T-cell (primary cell): ENCODE results near the gene DIPK1B. TPM values are rescaled to one million over a fixed set of nuclear protein-coding genes. Genes with fewer than 3 reads are reported as not detected.
"Not testable (repeated sequence)": the region's sequence is repeated elsewhere in the genome, so short reads cannot be mapped to it uniquely, and the experiment has no call there.

ENCODE experiments used
- ATAC-seq, 4 experiments: fragments of 200-7000 bp in 3 of 4; fragments of 150-1000 bp in 1 of 4; cut with Tn5 transposase; replicated peaks in 1 of 4; 1 replicate in 3 of 4; 2 replicates in 1 of 4; pipeline ENCODE4 v1.10.0; 2021; ENCODE audit warnings: moderate library complexity in 3 of 4, mild to moderate bottlenecking in 2 of 4, moderate number of reproducible peaks in 1 of 4
- CTCF ChIA-PET, 2 donors: fragments of 300-600 bp; sonication (Branson Sonifier 250); formaldehyde crosslinking; loops; one replicate each; lab custom pipeline; 2022; ENCODE audit warnings: antibody characterized with exemption in 2 of 2; lab: Charles Lee
- POLR2A ChIA-PET, 2 donors: fragments of 300-600 bp; sonication (Branson Sonifier 250); formaldehyde crosslinking; loops; one replicate each; lab custom pipeline; 2022; ENCODE audit warnings: antibody characterized with exemption in 2 of 2; lab: Charles Lee
- DNase-seq, 35 experiments: peaks; one replicate each; pipeline versions ENCODE4 v3.0.0 to v3.0.0-alpha.2; 2013 to 2023
- H3K27ac ChIP-seq: one replicate; pipeline ENCODE4 v1.5.1; 2013; ENCODE audit warnings: low read length
- H3K27me3 ChIP-seq, 2 experiments: replicated peaks in 1 of 2; 1 replicate in 1 of 2; 2 replicates in 1 of 2; pipeline versions ENCODE4 v1.6.1 to v1.7.0; 2013; ENCODE audit warnings: low read length in 1 of 2, mixed read lengths in 1 of 2; ENCODE audit not compliant: control insufficient read depth in 2 of 2, insufficient read depth in 2 of 2; ENCODE audit errors: extremely low read depth in 1 of 2
- H3K36me3 ChIP-seq, 2 donors: 1 replicate in 1 of 2; 2 replicates in 1 of 2; pipeline versions ENCODE4 v1.6.1 to v1.7.0; 2013; ENCODE audit warnings: low read length in 1 of 2; ENCODE audit not compliant: control insufficient read depth in 2 of 2, insufficient read depth in 1 of 2; ENCODE audit errors: extremely low read depth in 1 of 2
- H3K4me1 ChIP-seq, 2 experiments: 1 replicate in 1 of 2; 2 replicates in 1 of 2; pipeline versions ENCODE4 v1.6.1 to v1.7.0; 2013; ENCODE audit warnings: low read length in 2 of 2, mixed read lengths in 1 of 2; ENCODE audit not compliant: insufficient read depth in 2 of 2, control insufficient read depth in 1 of 2; ENCODE audit errors: extremely low read depth in 1 of 2
- H3K4me3 ChIP-seq, 2 donors: 1 replicate in 1 of 2; 2 replicates in 1 of 2; pipeline versions ENCODE4 v1.5.1 to v1.7.0; 2013; ENCODE audit warnings: mild to moderate bottlenecking in 2 of 2, low read length in 1 of 2, moderate library complexity in 1 of 2; ENCODE audit not compliant: control insufficient read depth in 1 of 2; ENCODE audit errors: extremely low read depth in 1 of 2
- H3K9me3 ChIP-seq: 2 replicates; pipeline ENCODE4 v1.7.0; 2013
- H3K27ac Mint-ChIP-seq, 2 donors: one replicate each; pipeline ENCODE4 v1.8.0; 2020 to 2021; ENCODE audit warnings: mild to moderate bottlenecking in 2 of 2, mixed read lengths in 2 of 2
- H3K27me3 Mint-ChIP-seq, 2 donors: one replicate each; pipeline ENCODE4 v1.8.0; 2021 to 2022; ENCODE audit warnings: mixed read lengths in 2 of 2
- H3K36me3 Mint-ChIP-seq: one replicate; pipeline ENCODE4 v1.8.0; 2021; ENCODE audit warnings: mixed read lengths
- H3K4me1 Mint-ChIP-seq, 3 donors: one replicate each; pipeline ENCODE4 v1.8.0; 2020 to 2022; ENCODE audit warnings: mixed read lengths in 3 of 3, mild to moderate bottlenecking in 1 of 3
- H3K4me3 Mint-ChIP-seq, 3 donors: one replicate each; pipeline ENCODE4 v1.8.0; 2020 to 2022; ENCODE audit warnings: mild to moderate bottlenecking in 3 of 3, mixed read lengths in 3 of 3, moderate library complexity in 3 of 3
- H3K9me3 Mint-ChIP-seq, 3 donors: one replicate each; pipeline ENCODE4 v1.8.0; 2020 to 2022; ENCODE audit warnings: mixed read lengths in 3 of 3
- WGBS: methylation state at CpG from one replicate; pipeline ENCODE4 v1.1.5; 2013; ENCODE audit warnings: missing lambda C conversion rate; ENCODE audit not compliant: insufficient coverage; 5-methylcytosine and 5-hydroxymethylcytosine counted together
- total RNA-seq, 35 experiments: library from RNA in 6 of 35; stranded (reverse) in 6 of 35; fragments of 120-200 nt in 1 of 35; gene quantifications; one replicate each; pipeline versions ENCODE4 v1.2.1 to v1.2.4 and lab custom pipeline; 2013 to 2026

The DIPK1B gene
- total RNA-seq, 5 donors from 2014 or later (not counting 1 experiment from before 2014, with no cell fraction given): 0.25 to 2.1 (median 0.77) TPM

DNA sequence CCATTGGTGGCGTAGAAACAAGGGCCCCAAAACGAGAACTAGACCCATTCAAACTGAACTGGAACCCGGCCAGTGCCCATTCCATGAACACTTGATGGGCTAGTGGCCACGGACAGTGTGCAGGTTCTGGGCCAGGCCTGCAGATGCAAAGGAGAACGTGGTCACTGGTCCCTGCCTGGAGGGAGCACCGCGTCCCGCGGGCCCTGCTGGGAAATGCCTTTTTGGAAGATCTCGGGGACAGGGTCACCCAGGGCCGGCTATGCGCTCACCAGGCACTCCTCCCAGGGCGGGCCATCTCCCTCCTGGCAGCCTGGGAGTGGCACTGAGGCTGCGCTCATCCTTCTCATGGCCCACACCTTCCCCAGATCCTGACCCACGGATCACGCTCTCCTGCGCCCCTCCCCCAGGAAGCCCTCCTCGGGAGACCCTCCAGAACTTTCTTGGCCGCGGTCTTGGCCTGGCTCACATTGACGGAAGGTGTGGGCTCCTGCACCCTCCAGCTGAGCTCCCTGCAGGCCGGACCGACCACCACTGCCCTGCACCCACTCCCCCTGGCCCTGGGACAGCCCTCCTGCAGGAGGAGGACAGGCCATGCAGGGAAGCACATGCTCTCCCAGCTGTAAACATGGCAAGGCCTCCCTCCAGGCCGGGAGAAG, 2.8 kb upstream of the DIPK1B start:
- 87% methylated on average over 24 of the region's 24 CpGs for WGBS
- POLR2A ChIA-PET: no interaction called here

DNA sequence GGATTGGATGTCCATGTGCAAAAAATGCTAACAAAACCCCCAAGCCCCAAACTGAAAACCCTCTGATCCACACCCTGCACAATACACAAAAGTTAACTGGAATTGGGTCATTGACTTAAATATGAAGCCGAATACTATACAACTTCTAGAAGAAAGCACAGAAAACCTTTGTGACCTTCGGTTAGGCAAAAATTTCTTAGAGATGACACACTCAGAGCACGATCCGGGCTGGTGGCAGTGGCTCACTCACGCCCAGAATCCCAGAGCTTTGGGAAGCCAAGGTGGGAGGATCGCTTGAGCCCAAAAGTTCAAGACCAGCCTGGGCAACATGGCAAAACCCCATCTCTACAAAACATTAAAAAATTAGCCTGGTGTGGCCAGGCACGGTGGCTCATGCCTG, 1.8 kb upstream of the DIPK1B start:
- no peak overlapping the region for H3K27ac ChIP-seq
- Mint-ChIP-seq H3K4me1 (peaks cover 4 to 11% (median 9%) of the 10 kb centered on the region in 3 donors), H3K27me3 (peaks cover 8 to 45% of the 10 kb centered on the region in 2 donors), H3K9me3 (no peaks in the 10 kb centered on the region), H3K4me3 (peak overlapping the region in 1 of 3 donors; percentile 77), H3K36me3 (no peaks in the 10 kb centered on the region), H3K27ac (no peak overlapping the region)
- no peaks in the 10 kb centered on the region for H3K36me3 ChIP-seq
- H3K4me3 ChIP-seq: no peak overlapping the region
- CTCF ChIA-PET: no interaction called here
- 92% methylated on average over 7 of the region's 7 CpGs for WGBS
- ATAC-seq (no peak), DNase-seq (no peak)
- H3K27me3 ChIP-seq: peaks cover 0 to 66% of the 10 kb centered on the region in 2 experiments
- H3K4me1 ChIP-seq: peaks cover 0 to 13% of the 10 kb centered on the region in 2 experiments
- POLR2A ChIA-PET: no interaction called here
- no peaks in the 10 kb centered on the region for H3K9me3 ChIP-seq

More for the DNA sequence above, 2.8 kb upstream of the DIPK1B start:
- Mint-ChIP-seq H3K4me1 (peaks cover 4 to 11% (median 9%) of the 10 kb centered on the region in 3 donors), H3K27ac (no peak overlapping the region), H3K4me3 (no peak overlapping the region), H3K27me3 (peaks cover 8 to 46% of the 10 kb centered on the region in 2 donors), H3K9me3 (no peaks in the 10 kb centered on the region), H3K36me3 (no peaks in the 10 kb centered on the region)
- H3K4me1 ChIP-seq: peaks cover 0 to 13% of the 10 kb centered on the region in 2 experiments
- peaks cover 0 to 60% of the 10 kb centered on the region in 2 experiments for H3K27me3 ChIP-seq
- H3K4me3 ChIP-seq: no peak overlapping the region
- no peak overlapping the region for H3K27ac ChIP-seq
- DNase-seq: no peak
- ATAC-seq: no peak
- H3K9me3 ChIP-seq: no peaks in the 10 kb centered on the region
- CTCF ChIA-PET: no interaction called here
- no peaks in the 10 kb centered on the region for H3K36me3 ChIP-seq

DNA sequence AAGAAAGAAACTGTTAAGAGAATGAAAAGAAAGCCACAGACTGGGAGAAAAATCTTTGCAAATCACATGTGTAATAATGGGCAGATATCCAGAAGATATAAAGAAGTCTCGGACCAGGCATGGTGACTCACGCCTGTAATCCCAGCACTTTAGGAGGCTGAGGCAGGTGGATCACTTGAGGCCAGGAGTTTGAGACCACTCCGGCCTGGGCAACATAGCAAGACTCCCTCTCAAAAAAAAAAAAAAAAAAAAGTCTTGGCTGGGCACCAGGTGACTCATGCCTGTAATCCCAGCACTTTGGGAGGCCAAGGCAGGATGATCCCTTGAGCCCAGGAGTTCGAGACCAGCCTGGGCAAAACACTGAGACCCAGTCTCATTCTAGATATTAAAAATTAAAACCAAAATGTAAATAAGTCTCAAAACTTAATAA, 1.1 kb upstream of the DIPK1B start:
- H3K9me3 Mint-ChIP-seq, H3K27ac Mint-ChIP-seq: not testable (repeated sequence)
- WGBS: no CpG with 5 or more reads among the region's 4 CpGs

DNA sequence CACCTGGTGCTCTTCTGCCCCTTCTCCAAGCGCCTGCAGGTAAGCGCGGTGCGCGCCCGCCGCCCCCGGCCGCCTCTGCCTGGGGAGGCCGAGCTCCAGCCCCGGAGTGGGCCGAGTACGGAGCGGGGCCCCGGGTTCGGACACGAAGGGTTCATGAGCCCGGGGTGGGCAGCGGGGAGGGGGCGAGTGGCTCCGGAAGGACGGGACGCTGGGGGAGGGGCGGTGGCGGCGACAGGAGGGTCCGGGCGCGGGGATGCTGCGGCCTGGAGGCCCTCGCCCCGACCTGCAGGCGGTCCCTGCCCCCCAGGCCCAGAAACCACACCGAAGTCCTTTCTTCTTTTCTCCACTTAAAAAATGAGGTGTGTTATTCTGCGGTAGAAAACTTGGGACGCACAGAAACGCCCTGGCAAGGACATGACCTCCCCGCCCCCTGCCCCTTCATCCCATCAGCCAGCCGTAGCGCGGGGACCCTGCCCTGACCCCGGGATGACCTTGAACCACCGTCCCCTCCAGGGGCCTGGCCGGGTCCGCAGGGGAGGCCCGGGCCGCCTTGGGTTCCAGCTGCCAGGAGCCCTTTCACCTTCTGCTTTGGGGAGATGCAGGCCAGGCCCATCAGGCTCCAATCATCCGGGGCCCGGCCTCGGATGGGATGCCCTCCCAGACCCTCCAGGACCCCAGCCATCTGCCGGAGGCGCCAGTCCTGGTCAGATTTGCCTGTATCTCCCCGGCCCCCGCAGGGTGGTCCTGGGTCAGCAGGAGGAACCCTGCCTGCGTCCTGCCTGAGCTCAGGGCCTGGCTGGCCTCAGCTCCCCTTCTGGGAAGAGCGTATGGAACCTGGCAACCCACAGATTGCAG, 545 bp downstream of the DIPK1B start:
- Histone ChIP-seq H3K4me3 (peak overlapping the region in 1 of 2 donors; percentile 12), H3K9me3 (no peaks in the 10 kb centered on the region), H3K4me1 (peaks cover 0 to 13% of the 10 kb centered on the region in 2 experiments), H3K36me3 (no peaks in the 10 kb centered on the region), H3K27ac (no peak overlapping the region), H3K27me3 (peaks cover 0 to 75% of the 10 kb centered on the region in 2 experiments)
- no peak for ATAC-seq
- Mint-ChIP-seq H3K36me3 (no peaks in the 10 kb centered on the region), H3K27me3 (peaks cover 13 to 53% of the 10 kb centered on the region in 2 donors), H3K27ac (no peak overlapping the region), H3K9me3 (no peaks in the 10 kb centered on the region), H3K4me3 (peak overlapping the region in 2 of 3 donors; percentile 3 to 37), H3K4me1 (peaks cover 4 to 11% (median 9%) of the 10 kb centered on the region in 3 donors)
- no peak for DNase-seq
- 10% methylated on average over 44 of the region's 56 CpGs for WGBS
- CTCF ChIA-PET: no interaction called here
- POLR2A ChIA-PET: no interaction called here

More for the DNA sequence above, 1.1 kb upstream of the DIPK1B start:
- ATAC-seq, H3K9me3 ChIP-seq, POLR2A ChIA-PET, DNase-seq, H3K36me3 Mint-ChIP-seq, H3K36me3 ChIP-seq, H3K27ac ChIP-seq, H3K4me3 ChIP-seq: not testable (repeated sequence)
- Histone ChIP-seq H3K27me3 (peaks cover 0 to 71% of the 10 kb centered on the region in 2 experiments), H3K4me1 (peaks cover 0 to 13% of the 10 kb centered on the region in 2 experiments)
- H3K27me3 Mint-ChIP-seq: peaks cover 13 to 50% of the 10 kb centered on the region in 2 donors
- H3K4me3 Mint-ChIP-seq: peak overlapping the region; percentile 52 to 77 (median 63)
- CTCF ChIA-PET: interaction anchor here in 1 of 2 donors (0.6 kb wide), 1 partner anchor 10 kb away, joined by 3 read pairs; no protein-coding TSS in a partner anchor
- H3K4me1 Mint-ChIP-seq: peaks cover 4 to 11% (median 9%) of the 10 kb centered on the region in 3 donors

DNA sequence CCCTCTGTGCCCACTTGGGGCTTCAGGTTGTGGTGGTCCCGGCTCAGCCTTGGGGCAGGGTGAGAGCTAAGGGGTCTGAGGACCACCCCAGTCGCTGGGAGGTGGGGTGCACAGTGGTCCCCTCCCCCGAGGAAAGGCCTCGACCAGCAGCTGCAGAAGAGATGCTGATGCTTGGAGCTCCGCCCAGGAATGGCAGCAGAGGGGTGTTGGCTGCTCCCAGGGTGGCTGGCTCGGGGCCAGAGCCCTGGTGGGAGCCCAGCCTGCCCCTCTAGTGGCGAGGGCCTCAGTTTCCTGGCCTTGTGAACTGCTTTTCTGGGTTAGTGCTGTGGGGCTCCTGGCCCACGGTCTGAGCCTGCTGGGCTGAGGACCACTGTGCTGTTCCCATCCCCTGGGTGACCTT, 1.2 kb downstream of the DIPK1B start:
- H3K4me3 ChIP-seq: no peak overlapping the region
- Mint-ChIP-seq H3K36me3 (no peaks in the 10 kb centered on the region), H3K27ac (no peak overlapping the region), H3K9me3 (no peaks in the 10 kb centered on the region), H3K4me1 (peaks cover 4 to 11% (median 11%) of the 10 kb centered on the region in 3 donors), H3K27me3 (peaks cover 13 to 50% of the 10 kb centered on the region in 2 donors), H3K4me3 (peak overlapping the region in 2 of 3 donors; percentile 28 to 37)
- H3K4me1 ChIP-seq: peaks cover 0 to 17% of the 10 kb centered on the region in 2 experiments
- ATAC-seq (no peak), DNase-seq (no peak)
- ChIA-PET CTCF (interaction anchor here in 1 of 2 donors (0.5 kb wide), 1 partner anchor 13 kb away, joined by 3 read pairs; no protein-coding TSS in a partner anchor), POLR2A (no interaction called here)
- peaks cover 0 to 78% of the 10 kb centered on the region in 2 experiments for H3K27me3 ChIP-seq
- H3K36me3 ChIP-seq: no peaks in the 10 kb centered on the region
- no peak overlapping the region for H3K27ac ChIP-seq
- 49% methylated on average over 7 of the region's 8 CpGs for WGBS
- H3K9me3 ChIP-seq: no peaks in the 10 kb centered on the region
